Endothelial cell of umbilical vein (primary cell): ENCODE data around the gene SLC45A2. TPM values are rescaled to one million over a fixed set of nuclear protein-coding genes. Genes with fewer than 3 reads are reported as not detected.

ENCODE experiments used
- BruUV-seq: library from RNA; stranded (reverse); fragments of 400-500 nt; replicated peaks from 2 replicates; lab custom pipeline; 2021; lab: Mats Ljungman, UMichigan
- CTCF ChIA-PET: fragments of 300-600, 350-600 bp; sonication (Branson Sonifier 250); formaldehyde crosslinking; loops from one replicate; lab custom pipeline; 2021; ENCODE audit warnings: antibody characterized with exemption, inconsistent platforms; lab: Charles Lee
- POLR2A ChIA-PET: fragments of 300-600, 350-600 bp; sonication (Branson Sonifier 250); formaldehyde crosslinking; loops from one replicate; lab custom pipeline; 2021; ENCODE audit warnings: antibody characterized with exemption, inconsistent platforms; lab: Charles Lee
- DNase-seq: peaks from one replicate; pipeline ENCODE4 v3.0.0-alpha.2; 2011; ENCODE audit warnings: low read depth, low spot score
- FAIRE-seq: peaks from 2 replicates; lab custom pipeline; 2011; peaks lifted over from hg19 to GRCh38; lab: Jason Lieb, UNC
- H2AFZ ChIP-seq: 2 replicates; pipeline ENCODE4 v1.6.0; 2012; ENCODE audit warnings: low read depth, low read length, control low read depth, inconsistent platforms
- H3K27ac ChIP-seq: 2 replicates; pipeline ENCODE4 v1.5.1; 2011; ENCODE audit warnings: low read depth, mild to moderate bottlenecking, control low read depth, low read length, moderate library complexity; ENCODE audit not compliant: insufficient read depth
- H3K27me3 ChIP-seq, 2 experiments: 2 replicates each; pipeline versions ENCODE4 v1.6.0 to v1.6.1; 2011; ENCODE audit warnings: low read length in 2 of 2, mixed read lengths in 1 of 2; ENCODE audit not compliant: control insufficient read depth in 2 of 2, insufficient read depth in 2 of 2
- H3K36me3 ChIP-seq, 2 experiments: 2 replicates in 1 of 2; 3 replicates in 1 of 2; pipeline ENCODE4 v1.5.1; 2011; ENCODE audit warnings: low read length in 2 of 2, mild to moderate bottlenecking in 1 of 2, moderate library complexity in 1 of 2; ENCODE audit not compliant: control insufficient read depth in 2 of 2, insufficient read depth in 2 of 2; ENCODE audit errors: extremely low read depth in 1 of 2
- H3K4me1 ChIP-seq: 3 replicates; pipeline ENCODE4 v1.5.1; 2011; ENCODE audit warnings: mild to moderate bottlenecking, low read length; ENCODE audit not compliant: control insufficient read depth, insufficient read depth; ENCODE audit errors: extremely low read depth
- H3K4me2 ChIP-seq: 2 replicates; pipeline ENCODE4 v1.6.1; 2011; ENCODE audit warnings: low read length, control low read depth, mixed read lengths; ENCODE audit not compliant: insufficient read depth
- H3K4me3 ChIP-seq, 3 experiments: fragments of 200-600 bp in 1 of 3; sonication (generic), shearing (Covaris generic) in 1 of 3; replicated peaks in 1 of 3; 2 replicates each; pipeline ENCODE4 v1.5.1; 2011 to 2016; ENCODE audit warnings: control low read depth in 3 of 3, low read length in 3 of 3, mild to moderate bottlenecking in 2 of 3, inconsistent platforms in 1 of 3, low read depth in 1 of 3, moderate library complexity in 1 of 3; ENCODE audit not compliant: insufficient read depth in 1 of 3
- H3K79me2 ChIP-seq: 2 replicates; pipeline ENCODE4 v1.6.0; 2012; ENCODE audit warnings: low read length, inconsistent platforms; ENCODE audit not compliant: control insufficient read depth, insufficient read depth
- H3K9ac ChIP-seq: replicated peaks from 2 replicates; pipeline ENCODE3; 2011; ENCODE audit warnings: low read length, control low read depth; ENCODE audit not compliant: insufficient read depth; ENCODE audit errors: extremely low read depth
- H3K9me1 ChIP-seq: replicated peaks from 3 replicates; pipeline ENCODE4 v1.6.0; 2011; ENCODE audit warnings: mild to moderate bottlenecking, low read length; ENCODE audit not compliant: control insufficient read depth, insufficient read depth; ENCODE audit errors: extremely low read depth
- H3K9me3 ChIP-seq: replicated peaks from 2 replicates; pipeline ENCODE4 v1.5.1; 2012; ENCODE audit warnings: low read length, inconsistent platforms; ENCODE audit not compliant: control insufficient read depth, insufficient read depth
- H4K20me1 ChIP-seq: replicated peaks from 2 replicates; pipeline ENCODE3; 2011; ENCODE audit warnings: mild to moderate bottlenecking, low read length; ENCODE audit not compliant: control insufficient read depth, insufficient read depth; ENCODE audit errors: extremely low read depth
- EZH2 ChIP-seq: IDR thresholded peaks from 2 replicates; pipeline ENCODE4 v1.6.1; 2012; ENCODE audit warnings: borderline replicate concordance, low read depth, mild to moderate bottlenecking, moderate library complexity, low read length, inconsistent platforms; ENCODE audit not compliant: severe bottlenecking
- FOS ChIP-seq: IDR thresholded peaks from 2 replicates; pipeline ENCODE4 v1.6.1; 2011; ENCODE audit warnings: mild to moderate bottlenecking, low read length, moderate library complexity, borderline replicate concordance; ENCODE audit not compliant: insufficient read depth
- GATA2 ChIP-seq: IDR thresholded peaks from 2 replicates; pipeline ENCODE4 v1.7.0; 2011; ENCODE audit warnings: low read depth, mild to moderate bottlenecking, moderate library complexity, mixed read lengths, low read length; ENCODE audit not compliant: insufficient read length, insufficient read depth
- JUN ChIP-seq: IDR thresholded peaks from 2 replicates; pipeline ENCODE4 v1.6.1; 2011; ENCODE audit warnings: borderline replicate concordance, low read depth; ENCODE audit not compliant: insufficient read length, insufficient read depth
- MAX ChIP-seq: IDR thresholded peaks from 2 replicates; pipeline ENCODE4 v1.6.1; 2011; ENCODE audit not compliant: insufficient read depth, insufficient read length
- MYC ChIP-seq: IDR thresholded peaks from one replicate; pipeline ENCODE4 v1.6.1; 2011; ENCODE audit warnings: mild to moderate bottlenecking, low read depth, low read length
- POLR2A ChIP-seq: IDR thresholded peaks from 2 replicates; pipeline ENCODE4 v1.6.1; 2012; ENCODE audit warnings: low read depth, mild to moderate bottlenecking, control low read depth, low read length
- POLR2AphosphoS5 ChIP-seq: IDR thresholded peaks from 2 replicates; pipeline ENCODE4 v1.6.1; 2012; ENCODE audit warnings: low read depth, mild to moderate bottlenecking, control low read depth, low read length, moderate library complexity; ENCODE audit not compliant: insufficient read depth
- dilution Hi-C: fragments of 300-500 bp; cut with MboI; formaldehyde crosslinking; loops from one replicate; pipeline ENCODE4 v1.15.0; 2019; ENCODE audit warnings: low sequenced_read_pairs; ENCODE audit not compliant: extremely low pct_ligation_motif_present
- intact Hi-C: fragments of 100-400 bp; cut with micrococcal nuclease; formaldehyde crosslinking; loops from one replicate; pipeline ENCODE4 v1.10.0; 2022
- polyA plus RNA-seq, 4 experiments: library from polyadenylated mRNA; depleted of rRNA in 3 of 4; stranded (reverse) in 3 of 4; unstranded in 1 of 4; fragments of >200 nt; gene quantifications; 2 replicates each; pipeline versions ENCODE4 v1.2.1 to v1.2.3, GENCODE V29; 2011 to 2012; ENCODE audit warnings: missing spikeins in 1 of 4
- total RNA-seq: library from RNA; stranded (reverse); gene quantifications from 2 replicates; pipeline ENCODE4 v1.2.3, GENCODE V29; 2021
- TF ChIP-seq, protein P1 (sequence below), 2 donors: IDR thresholded peaks; 1 replicate in 1 of 2; 2 replicates in 1 of 2; pipeline ENCODE4 v1.5.1; 2011; ENCODE audit warnings: low read length in 2 of 2, mild to moderate bottlenecking in 2 of 2, moderate library complexity in 2 of 2, control low read depth in 1 of 2, inconsistent platforms in 1 of 2, low read depth in 1 of 2; ENCODE audit not compliant: insufficient read depth in 1 of 2; ENCODE audit errors: extremely low read depth in 1 of 2

The SLC45A2 gene
- total and polyA plus RNA-seq, 2 donors (not counting 3 experiments of a cell fraction or from before 2014, with no cell fraction given): not detected

DNA sequence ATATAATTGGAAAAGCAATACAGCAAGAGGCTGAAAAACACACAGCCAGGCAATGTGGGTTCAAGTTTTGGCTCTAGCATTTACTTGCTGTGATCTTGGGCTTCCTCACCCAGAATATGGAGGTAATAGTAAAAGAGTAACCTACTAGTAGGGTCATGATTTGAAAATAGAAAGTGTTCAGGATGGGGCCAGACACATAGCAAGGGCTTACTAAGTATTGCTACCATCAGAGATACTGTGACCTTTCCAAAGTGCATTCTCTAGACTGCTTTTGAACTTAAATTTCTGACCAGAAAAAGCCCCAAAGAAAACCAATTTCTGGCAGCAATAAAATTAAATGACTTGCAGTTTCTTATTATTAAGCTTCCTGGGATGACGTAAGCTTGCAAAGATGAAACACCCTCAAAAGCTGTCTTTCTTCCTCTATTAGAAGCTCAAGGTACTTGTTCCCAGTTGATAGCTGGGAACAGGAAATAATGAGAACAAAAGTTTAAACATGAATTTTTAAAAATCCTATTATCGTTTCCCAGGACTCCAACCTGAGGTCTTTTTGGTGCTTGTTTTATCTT lies 20.3 kb downstream of the SLC45A2 start:
- Histone ChIP-seq H3K27ac (no peak overlapping the region), H3K9ac (no peak overlapping the region), H2AFZ (no peak overlapping the region), H3K79me2 (no peaks in the 10 kb centered on the region), H3K9me1 (no peaks in the 10 kb centered on the region), H3K27me3 (peaks cover 1 to 5% of the 10 kb centered on the region in 2 experiments), H3K4me1 (no peaks in the 10 kb centered on the region), H3K36me3 (no peaks in the 10 kb centered on the region), H3K4me2 (no peak overlapping the region), H3K9me3 (no peaks in the 10 kb centered on the region), H4K20me1 (no peaks in the 10 kb centered on the region), H3K4me3 (no peak overlapping the region)
- intact Hi-C loops: no loop called here
- no TSS peak for BruUV-seq
- ChIA-PET POLR2A (no interaction called here), CTCF (interaction anchor here (1.0 kb wide), 1 partner anchor 33 kb away, joined by 3 read pairs; no protein-coding TSS in a partner anchor)
- no peak for DNase-seq
- no peak for FAIRE-seq
- dilution Hi-C loops: no loop called here
- TF ChIP-seq, protein P1, sequence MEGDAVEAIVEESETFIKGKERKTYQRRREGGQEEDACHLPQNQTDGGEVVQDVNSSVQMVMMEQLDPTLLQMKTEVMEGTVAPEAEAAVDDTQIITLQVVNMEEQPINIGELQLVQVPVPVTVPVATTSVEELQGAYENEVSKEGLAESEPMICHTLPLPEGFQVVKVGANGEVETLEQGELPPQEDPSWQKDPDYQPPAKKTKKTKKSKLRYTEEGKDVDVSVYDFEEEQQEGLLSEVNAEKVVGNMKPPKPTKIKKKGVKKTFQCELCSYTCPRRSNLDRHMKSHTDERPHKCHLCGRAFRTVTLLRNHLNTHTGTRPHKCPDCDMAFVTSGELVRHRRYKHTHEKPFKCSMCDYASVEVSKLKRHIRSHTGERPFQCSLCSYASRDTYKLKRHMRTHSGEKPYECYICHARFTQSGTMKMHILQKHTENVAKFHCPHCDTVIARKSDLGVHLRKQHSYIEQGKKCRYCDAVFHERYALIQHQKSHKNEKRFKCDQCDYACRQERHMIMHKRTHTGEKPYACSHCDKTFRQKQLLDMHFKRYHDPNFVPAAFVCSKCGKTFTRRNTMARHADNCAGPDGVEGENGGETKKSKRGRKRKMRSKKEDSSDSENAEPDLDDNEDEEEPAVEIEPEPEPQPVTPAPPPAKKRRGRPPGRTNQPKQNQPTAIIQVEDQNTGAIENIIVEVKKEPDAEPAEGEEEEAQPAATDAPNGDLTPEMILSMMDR (IDR thresholded peaks at IDR 0.05; ENCODE audit: extremely low read depth in 1 of 2, insufficient read depth in 1 of 2, low read depth in 1 of 2, low read length in 2 of 2): no peak
- no peak for TF ChIP-seq JUN
- no peak for TF ChIP-seq POLR2A
- no peak for TF ChIP-seq MYC
- no peak for TF ChIP-seq FOS
- no peak for TF ChIP-seq EZH2
- TF ChIP-seq GATA2: no peak
- no peak for TF ChIP-seq POLR2AphosphoS5
- TF ChIP-seq MAX: no peak
